Osteocyte (in vitro differentiated cells): ENCODE results near the gene LAMTOR5. TPM values are rescaled to one million over a fixed set of nuclear protein-coding genes. Genes with fewer than 3 reads are reported as not detected.

Experiments used
- DNase-seq: peaks from one replicate; pipeline ENCODE4 v3.0.0; 2021; ENCODE audit warnings: mixed read lengths; ENCODE audit not compliant: unreplicated experiment; ENCODE audit errors: extremely low spot score
- H3K27ac Mint-ChIP-seq: one replicate; pipeline ENCODE4 v1.8.0; 2021; ENCODE audit warnings: mild to moderate bottlenecking, mixed read lengths; ENCODE audit not compliant: unreplicated experiment
- H3K27me3 Mint-ChIP-seq: one replicate; pipeline ENCODE4 v1.8.0; 2021; ENCODE audit warnings: mixed read lengths; ENCODE audit not compliant: unreplicated experiment
- H3K36me3 Mint-ChIP-seq: one replicate; pipeline ENCODE4 v1.8.0; 2021; ENCODE audit warnings: mixed read lengths; ENCODE audit not compliant: unreplicated experiment
- H3K4me1 Mint-ChIP-seq: one replicate; pipeline ENCODE4 v1.8.0; 2021; ENCODE audit warnings: mixed read lengths; ENCODE audit not compliant: unreplicated experiment
- H3K4me3 Mint-ChIP-seq: one replicate; pipeline ENCODE4 v1.8.0; 2021; ENCODE audit warnings: mild to moderate bottlenecking, moderate library complexity, mixed read lengths; ENCODE audit not compliant: unreplicated experiment
- H3K9me3 Mint-ChIP-seq: one replicate; pipeline ENCODE4 v1.8.0; 2021; ENCODE audit warnings: mixed read lengths; ENCODE audit not compliant: unreplicated experiment
- total RNA-seq: library from RNA; stranded (reverse); gene quantifications from 2 replicates; pipeline ENCODE4 v1.2.1, GENCODE V29; 2021
- TF ChIP-seq, protein P1 (sequence below): fragments of 200-600 bp; sonication (generic); IDR thresholded peaks from 2 replicates; pipeline ENCODE4 v1.5.0; 2021; ENCODE audit warnings: antibody characterized with exemption, mild to moderate bottlenecking, moderate library complexity

Gene LAMTOR5
- total RNA-seq, 1 donor from 2014 or later: 125 TPM

DNA sequence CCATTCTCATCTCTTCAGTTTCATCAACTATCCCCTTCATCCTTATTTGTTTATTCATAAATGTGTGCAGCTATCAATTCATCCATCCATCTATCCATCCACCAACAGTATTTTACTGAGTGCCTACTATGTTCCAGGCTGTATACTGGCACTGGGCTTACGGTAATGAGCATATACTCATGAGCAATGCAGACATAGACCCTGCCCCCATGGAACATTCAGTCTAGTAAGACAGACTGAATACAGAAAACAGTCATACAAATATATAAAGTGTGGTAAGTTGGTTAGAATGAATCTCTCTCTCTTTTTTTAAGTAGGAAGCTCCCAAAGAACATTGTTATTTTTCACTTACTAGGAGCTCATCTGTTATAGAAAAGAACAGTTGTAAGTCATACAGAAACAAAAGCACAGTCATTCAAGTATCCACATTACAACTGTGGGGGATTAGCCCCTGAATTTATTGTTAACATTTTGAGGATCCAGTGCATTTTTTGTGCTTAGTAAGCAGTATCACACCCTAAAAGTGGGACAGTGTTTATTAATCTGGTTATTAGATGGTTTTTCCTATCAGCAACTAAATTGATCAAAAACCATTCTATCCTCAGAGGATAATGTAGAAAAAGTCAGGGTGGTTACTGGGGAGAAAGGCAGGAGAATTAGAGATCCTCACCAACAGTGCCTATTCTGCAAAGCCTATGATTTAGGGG, 20.3 kb downstream of the LAMTOR5 start:
- no peak for DNase-seq
- Mint-ChIP-seq H3K36me3 (peaks cover 18% of the 10 kb centered on the region), H3K9me3 (no peaks in the 10 kb centered on the region), H3K27ac (no peak overlapping the region), H3K4me1 (peaks cover 35% of the 10 kb centered on the region), H3K27me3 (no peaks in the 10 kb centered on the region), H3K4me3 (no peak overlapping the region)
- TF ChIP-seq, protein P1, sequence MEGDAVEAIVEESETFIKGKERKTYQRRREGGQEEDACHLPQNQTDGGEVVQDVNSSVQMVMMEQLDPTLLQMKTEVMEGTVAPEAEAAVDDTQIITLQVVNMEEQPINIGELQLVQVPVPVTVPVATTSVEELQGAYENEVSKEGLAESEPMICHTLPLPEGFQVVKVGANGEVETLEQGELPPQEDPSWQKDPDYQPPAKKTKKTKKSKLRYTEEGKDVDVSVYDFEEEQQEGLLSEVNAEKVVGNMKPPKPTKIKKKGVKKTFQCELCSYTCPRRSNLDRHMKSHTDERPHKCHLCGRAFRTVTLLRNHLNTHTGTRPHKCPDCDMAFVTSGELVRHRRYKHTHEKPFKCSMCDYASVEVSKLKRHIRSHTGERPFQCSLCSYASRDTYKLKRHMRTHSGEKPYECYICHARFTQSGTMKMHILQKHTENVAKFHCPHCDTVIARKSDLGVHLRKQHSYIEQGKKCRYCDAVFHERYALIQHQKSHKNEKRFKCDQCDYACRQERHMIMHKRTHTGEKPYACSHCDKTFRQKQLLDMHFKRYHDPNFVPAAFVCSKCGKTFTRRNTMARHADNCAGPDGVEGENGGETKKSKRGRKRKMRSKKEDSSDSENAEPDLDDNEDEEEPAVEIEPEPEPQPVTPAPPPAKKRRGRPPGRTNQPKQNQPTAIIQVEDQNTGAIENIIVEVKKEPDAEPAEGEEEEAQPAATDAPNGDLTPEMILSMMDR: no peak

DNA sequence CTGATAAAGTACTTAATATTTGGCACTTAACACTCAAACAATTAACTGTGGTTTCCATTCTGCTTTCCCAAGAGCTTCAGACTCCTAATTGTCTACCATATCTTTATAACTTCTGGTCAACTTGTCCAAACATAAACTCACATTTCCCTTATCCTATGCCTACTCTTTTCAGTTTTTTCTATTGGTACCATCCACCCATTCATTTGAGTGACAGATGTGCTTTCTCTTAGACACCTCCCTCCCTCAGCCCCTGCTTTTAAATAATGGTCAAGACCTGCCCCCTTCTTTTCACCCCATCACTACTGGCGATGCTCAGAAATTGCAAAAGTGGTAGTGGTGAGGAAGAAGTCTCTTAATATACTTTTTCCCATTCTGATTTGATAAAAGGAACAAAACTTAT, 22.1 kb downstream of the LAMTOR5 start:
- Mint-ChIP-seq H3K4me1 (peaks cover 26% of the 10 kb centered on the region), H3K27ac (no peak overlapping the region), H3K4me3 (no peak overlapping the region), H3K27me3 (no peaks in the 10 kb centered on the region), H3K36me3 (peaks cover 23% of the 10 kb centered on the region), H3K9me3 (no peaks in the 10 kb centered on the region)
- TF ChIP-seq, protein P1: no peak
- DNase-seq: no peak

DNA sequence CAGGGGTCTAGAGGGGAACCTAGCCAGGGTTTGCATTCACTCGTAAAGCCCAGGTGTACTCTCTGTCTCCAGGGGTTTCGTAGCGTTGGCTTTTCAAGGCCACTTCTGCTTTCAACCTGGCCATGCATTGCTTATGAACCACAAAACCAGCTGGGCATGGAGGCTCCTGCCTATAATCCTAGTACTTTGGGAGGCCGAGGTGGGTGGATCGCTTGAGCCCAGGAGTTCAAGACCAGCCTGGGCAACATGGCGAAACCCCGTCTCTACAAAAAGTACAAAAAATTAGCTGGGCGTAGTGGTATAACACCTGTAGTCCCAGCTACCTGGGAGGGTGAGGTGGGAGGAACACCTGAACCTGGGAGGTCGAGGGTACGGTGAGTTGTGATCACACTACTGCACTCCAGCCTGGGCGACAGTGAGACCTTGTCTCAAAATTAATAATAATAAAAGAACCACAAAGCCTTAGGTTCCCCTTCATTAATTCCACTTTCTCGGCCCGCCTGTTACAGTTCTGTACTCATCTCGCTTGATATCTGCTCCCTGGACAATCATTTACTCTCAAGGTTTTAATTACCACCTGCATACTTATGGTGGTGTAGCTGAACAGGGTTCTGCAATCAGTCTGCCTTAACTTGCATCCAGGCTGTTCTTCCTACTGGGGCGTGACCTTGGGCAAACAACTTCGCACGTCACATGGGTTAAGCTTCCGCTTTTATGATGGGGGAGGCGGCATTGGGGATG, 22.7 kb downstream of the LAMTOR5 start:
- no peak overlapping the region for H3K4me3 Mint-ChIP-seq

DNA sequence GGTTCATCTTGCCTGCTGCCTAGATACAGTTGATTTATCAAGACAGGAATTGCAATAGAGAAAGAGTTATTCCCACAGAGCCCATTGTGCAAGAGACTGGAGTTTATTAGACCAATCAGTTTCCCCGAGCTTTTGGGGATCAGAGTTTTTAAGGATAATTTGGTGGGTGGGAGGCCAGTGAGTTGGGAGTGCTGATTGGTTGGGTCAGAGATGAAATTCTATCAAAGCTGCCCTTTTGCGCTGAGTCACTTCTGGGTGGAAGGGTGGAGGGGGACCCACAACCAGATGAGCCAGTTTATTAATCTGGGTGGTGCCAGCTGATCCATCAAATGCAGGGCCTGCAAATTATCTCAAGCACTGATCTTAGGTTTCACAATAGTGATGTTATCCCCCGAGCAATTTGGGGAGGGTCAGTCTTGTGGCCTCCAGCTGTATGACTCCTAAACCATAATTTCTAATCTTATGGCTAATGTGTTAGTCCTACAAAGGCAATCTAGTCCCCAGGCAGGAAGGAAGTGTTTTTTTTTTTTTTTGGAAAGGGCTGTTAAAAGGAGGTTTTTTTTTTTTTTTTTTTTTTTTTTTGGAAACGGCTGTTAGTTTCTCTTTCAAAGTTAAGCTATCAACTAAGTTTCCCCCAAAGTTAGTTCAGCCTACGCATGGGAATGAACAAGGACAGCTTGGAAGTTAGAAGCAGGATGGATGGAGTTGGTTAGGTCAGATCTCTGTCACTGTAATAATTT, 24.1 kb downstream of the LAMTOR5 start:
- Mint-ChIP-seq H3K4me3 (no peak overlapping the region), H3K27ac (peak overlapping the region; percentile 31), H3K9me3 (no peaks in the 10 kb centered on the region), H3K36me3 (peaks cover 30% of the 10 kb centered on the region), H3K27me3 (no peaks in the 10 kb centered on the region), H3K4me1 (peaks cover 16% of the 10 kb centered on the region)
- DNase-seq: no peak
- TF ChIP-seq, protein P1: no peak

More for the DNA sequence above, 22.7 kb downstream of the LAMTOR5 start:
- H3K4me1 Mint-ChIP-seq: peaks cover 24% of the 10 kb centered on the region
- H3K27ac Mint-ChIP-seq: no peak overlapping the region
- H3K27me3 Mint-ChIP-seq: no peaks in the 10 kb centered on the region
- H3K9me3 Mint-ChIP-seq: no peaks in the 10 kb centered on the region
- TF ChIP-seq, protein P1: no peak
- DNase-seq: no peak
- H3K36me3 Mint-ChIP-seq: peaks cover 23% of the 10 kb centered on the region
